GM12801 (cell line): ENCODE results near the gene TMEM72.

Experiments
- TF ChIP-seq, protein P1 (sequence below): IDR thresholded peaks from one replicate; pipeline ENCODE4 v1.5.1; 2011; ENCODE audit warnings: control low read depth; ENCODE audit not compliant: insufficient read length; ENCODE audit errors: extremely low read depth

The TMEM72 gene

DNA sequence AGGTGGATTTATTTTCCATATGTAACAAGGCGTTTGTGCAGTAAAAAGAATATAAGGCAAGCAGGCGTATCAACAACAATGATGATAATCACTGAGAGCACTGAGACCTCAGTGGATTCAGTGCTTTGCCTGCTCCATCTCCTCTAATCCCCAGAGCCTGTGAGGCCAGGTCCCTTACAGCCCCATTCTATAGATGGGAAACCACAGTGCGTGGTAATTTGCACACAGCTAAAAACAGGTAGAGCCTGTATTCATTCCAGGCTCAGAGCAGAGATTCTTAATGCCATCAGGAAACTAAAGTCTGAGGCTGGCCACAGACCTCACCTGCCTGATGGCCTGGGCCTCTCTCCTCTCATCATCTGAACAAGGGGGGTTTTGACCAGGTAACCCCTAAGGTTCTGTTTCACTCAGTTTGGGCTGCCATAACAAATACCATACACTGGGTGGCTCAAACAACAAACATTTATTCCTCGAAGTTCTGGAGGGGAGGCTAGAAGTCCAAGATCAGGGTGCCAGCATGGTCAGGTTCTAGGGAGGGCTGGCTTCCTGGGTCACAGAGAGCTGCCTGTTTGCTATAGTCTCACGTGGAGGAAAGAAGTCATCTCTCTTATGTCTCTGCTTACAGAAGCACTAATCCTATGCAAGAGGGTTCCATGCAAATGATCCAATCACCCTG, 38.1 kb downstream of the TMEM72 start:
- TF ChIP-seq, protein P1, sequence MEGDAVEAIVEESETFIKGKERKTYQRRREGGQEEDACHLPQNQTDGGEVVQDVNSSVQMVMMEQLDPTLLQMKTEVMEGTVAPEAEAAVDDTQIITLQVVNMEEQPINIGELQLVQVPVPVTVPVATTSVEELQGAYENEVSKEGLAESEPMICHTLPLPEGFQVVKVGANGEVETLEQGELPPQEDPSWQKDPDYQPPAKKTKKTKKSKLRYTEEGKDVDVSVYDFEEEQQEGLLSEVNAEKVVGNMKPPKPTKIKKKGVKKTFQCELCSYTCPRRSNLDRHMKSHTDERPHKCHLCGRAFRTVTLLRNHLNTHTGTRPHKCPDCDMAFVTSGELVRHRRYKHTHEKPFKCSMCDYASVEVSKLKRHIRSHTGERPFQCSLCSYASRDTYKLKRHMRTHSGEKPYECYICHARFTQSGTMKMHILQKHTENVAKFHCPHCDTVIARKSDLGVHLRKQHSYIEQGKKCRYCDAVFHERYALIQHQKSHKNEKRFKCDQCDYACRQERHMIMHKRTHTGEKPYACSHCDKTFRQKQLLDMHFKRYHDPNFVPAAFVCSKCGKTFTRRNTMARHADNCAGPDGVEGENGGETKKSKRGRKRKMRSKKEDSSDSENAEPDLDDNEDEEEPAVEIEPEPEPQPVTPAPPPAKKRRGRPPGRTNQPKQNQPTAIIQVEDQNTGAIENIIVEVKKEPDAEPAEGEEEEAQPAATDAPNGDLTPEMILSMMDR, result no peak

DNA sequence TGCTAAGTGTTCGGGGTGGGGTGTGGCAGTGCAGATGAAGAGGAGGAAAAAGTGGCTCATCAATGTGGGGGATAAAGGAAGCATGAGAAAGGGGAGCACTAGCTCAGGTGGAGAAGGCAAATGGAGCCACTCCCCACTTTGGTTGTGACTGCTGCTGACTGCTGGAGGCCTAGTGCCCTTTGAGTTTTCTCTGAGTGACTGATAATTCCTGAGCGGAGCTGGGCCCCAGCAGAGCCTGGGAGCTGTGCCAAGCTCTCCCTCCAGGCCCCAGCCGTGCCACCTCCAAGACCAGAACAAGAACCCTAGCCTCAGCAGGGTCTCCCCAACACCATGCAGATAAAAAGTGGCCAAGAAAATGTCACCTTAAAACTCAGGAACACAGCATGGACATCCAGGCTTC, 38.8 kb downstream of the TMEM72 start:
- TF ChIP-seq, protein P1, result no peak

DNA sequence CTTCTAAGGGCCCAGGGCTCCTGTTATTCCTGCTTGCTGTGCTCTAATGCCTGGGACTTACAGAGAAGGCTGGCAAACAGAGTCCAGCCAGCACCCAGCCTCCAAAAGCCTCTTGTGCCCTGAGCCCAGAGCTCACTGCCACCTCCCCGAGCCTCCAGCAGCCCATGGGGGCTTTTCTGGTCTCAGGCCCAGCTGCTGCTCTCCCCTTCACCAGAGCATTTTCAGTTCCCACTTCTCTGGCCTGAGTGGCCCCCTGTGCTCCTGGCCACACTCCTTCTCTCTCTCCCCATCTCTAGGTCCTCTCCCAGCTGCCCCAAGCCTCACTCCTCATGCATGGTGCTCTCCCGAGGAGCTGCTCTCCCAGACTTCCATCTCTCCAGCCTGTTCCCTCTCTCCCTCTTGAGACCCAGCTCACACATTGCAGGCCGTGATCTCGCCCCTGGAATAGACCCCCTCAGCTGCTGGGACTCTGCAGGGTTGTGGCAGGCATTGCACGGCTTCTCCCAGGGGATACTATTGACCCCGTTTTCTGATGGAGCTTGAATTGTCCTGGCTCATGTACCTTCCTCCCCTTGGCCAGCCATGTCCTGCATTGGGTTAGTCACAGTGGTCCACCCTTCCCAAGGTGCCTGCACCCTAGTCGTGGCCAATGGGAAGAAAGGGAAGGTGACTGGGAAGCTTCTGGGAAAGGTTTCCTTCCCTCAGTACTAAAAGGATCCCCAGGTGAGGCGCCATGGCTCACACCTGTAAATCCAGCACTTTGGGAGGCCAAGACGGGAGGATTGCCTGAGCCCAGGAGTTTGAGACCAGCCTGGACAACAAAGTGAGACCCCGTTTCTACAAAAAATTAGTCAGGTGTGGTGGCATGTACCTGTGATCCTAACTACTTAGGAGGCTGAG, 39.4 kb downstream of the TMEM72 start:
- TF ChIP-seq, protein P1, result no peak

DNA sequence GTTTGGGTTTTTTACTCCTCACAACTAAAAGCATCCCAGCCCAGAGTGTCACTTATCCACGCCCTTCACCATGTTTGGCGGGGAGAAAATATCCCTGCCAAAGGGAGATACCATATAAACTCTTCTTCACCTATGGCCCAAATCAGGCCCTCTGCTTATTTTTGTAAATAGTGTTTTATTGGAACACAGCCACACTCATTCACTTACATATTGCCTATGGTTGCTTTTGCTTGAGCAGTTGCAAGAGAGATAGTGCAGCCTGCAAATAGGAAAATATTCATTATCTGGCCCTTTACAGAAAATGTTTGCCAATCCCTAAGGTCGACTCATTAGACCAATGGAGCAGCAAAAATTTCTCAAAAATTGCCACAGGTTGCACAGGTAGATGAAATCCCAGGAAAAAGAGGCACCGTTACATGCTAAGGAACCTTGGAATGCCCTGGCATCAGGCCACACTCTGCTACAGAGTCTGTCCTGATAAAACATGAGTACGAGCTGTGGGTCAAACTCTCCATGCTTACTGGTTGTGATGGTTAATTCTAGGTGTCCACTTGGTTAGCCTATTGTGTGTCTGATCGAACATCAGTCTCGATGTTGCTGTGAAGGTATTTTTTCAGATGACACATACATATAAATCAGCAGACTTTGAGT, 40.6 kb downstream of the TMEM72 start:
- TF ChIP-seq, protein P1, result no peak

DNA sequence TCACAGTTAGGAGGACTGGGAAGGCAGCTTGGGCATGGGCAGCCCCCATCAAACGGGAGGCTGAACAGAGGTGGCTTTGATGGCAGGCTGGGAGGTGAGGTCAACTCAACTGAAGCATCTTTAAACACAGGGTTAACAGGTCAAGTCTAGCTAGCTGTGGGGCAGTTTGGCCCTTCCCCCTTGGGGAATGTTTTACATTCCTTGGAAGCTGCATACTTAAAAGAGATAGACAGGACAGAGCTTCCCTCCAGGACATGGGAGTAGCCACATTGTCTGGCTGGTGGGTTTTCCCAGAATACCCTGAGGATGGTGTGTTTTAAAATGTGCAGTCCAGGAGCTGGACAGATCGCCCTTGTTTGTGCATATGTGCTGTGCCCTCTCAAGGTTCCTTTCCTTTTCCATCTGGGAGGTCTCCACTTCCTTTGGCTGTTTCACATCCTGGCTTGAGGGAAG, 41.7 kb downstream of the TMEM72 start:
- TF ChIP-seq, protein P1, result no peak

DNA sequence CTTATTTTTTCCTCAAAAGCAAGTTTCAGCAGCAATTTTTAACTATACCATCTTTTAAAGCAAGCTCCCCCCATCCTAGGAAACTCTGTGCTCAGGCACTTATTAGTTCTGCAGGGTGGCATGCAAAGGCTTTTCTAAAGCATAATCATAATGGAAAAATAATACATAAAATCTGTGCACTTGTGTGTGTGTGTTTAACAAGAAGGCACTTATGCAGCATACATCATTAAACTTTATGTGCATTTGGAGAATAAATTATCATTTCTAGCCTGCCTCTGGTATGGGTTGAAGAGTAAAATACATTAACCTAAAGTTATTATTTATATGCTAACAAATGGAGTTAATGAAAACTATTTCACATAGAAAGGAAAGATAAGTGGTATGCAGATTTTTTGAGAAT, 42.9 kb downstream of the TMEM72 start:
- TF ChIP-seq, protein P1, result no peak

DNA sequence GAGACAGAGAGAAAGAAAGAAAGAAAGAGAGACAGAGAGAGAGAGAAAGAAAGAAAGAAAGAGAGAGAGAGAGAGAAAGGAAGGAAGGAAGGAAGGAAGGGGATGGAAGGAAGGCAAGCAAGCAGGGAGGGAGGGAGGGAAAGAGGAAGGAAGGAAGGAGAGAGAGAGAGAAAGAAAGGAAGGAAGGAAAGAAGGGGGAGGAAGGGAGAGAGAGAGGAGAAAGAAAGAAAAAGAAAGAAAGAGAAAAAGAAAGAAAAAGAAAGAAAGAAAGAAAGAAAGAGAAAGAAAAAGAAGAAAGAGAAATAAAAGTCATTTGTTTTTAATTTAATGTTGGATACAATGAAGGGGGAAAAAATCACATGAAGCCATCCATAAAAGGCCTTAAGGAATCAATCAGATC, 43.8 kb downstream of the TMEM72 start:
- TF ChIP-seq, protein P1, result no peak
